HFFc6 (cell line): ENCODE measurements around the gene NTHL1. TPM values are rescaled to one million over a fixed set of nuclear protein-coding genes. Genes with fewer than 3 reads are reported as not detected.

Source experiments
- DNase-seq: peaks from one replicate; pipeline ENCODE4 v3.0.0-alpha.2; 2018
- H3K27ac Mint-ChIP-seq: 2 replicates; pipeline ENCODE4 v1.8.0; 2020; ENCODE audit warnings: mild to moderate bottlenecking, mixed read lengths
- H3K27me3 Mint-ChIP-seq: 2 replicates; pipeline ENCODE4 v1.8.0; 2021; ENCODE audit warnings: mild to moderate bottlenecking, moderate library complexity, mixed read lengths; ENCODE audit not compliant: insufficient read depth
- H3K36me3 Mint-ChIP-seq: 2 replicates; pipeline ENCODE4 v1.8.0; 2021; ENCODE audit warnings: low read depth, mixed read lengths
- H3K4me1 Mint-ChIP-seq: 2 replicates; pipeline ENCODE4 v1.8.0; 2020; ENCODE audit warnings: low read depth, mixed read lengths
- H3K4me3 Mint-ChIP-seq: 2 replicates; pipeline ENCODE4 v1.8.0; 2020; ENCODE audit warnings: mild to moderate bottlenecking, moderate library complexity, mixed read lengths
- H3K9me3 Mint-ChIP-seq: 2 replicates; pipeline ENCODE4 v1.8.0; 2020; ENCODE audit warnings: mild to moderate bottlenecking, mixed read lengths
- CTCF ChIP-seq: fragments of 200-600 bp; sonication (generic); IDR thresholded peaks from 2 replicates; pipeline ENCODE4 v1.5.0; 2021; ENCODE audit warnings: antibody characterized with exemption, mild to moderate bottlenecking
- total RNA-seq, 6 experiments: library from RNA; stranded (reverse); fragmentation: NEBNext Ultra II Directional; extraction: Animal tissue kit (Norgen Biotek cat#: 25700); gene quantifications; 2 replicates in 1 of 6; 3 replicates in 5 of 6; pipeline ENCODE4 v1.2.3, GENCODE V29; 2021

NTHL1 gene
- total RNA-seq, 6 experiments from 2014 or later, result 23.7 to 31.5 (median 26.4) TPM

- no peak for DNase-seq
- no peaks in the 10 kb centered on the region; the same call in 1 of the 2 replicates for H3K27me3 Mint-ChIP-seq
- no peaks in the 10 kb centered on the region for H3K4me1 Mint-ChIP-seq
- no peaks in the 10 kb centered on the region for H3K9me3 Mint-ChIP-seq
- H3K4me3 Mint-ChIP-seq, result no peak overlapping the region
- H3K36me3 Mint-ChIP-seq, result peaks cover 4% of the 10 kb centered on the region; the same call in 1 of the 2 replicates
- no peak overlapping the region for H3K27ac Mint-ChIP-seq
- TF ChIP-seq CTCF, result no peak
Observed at GRCh38 chr16:2075631-2076030, 28.0 kb upstream of the NTHL1 start.

DNA sequence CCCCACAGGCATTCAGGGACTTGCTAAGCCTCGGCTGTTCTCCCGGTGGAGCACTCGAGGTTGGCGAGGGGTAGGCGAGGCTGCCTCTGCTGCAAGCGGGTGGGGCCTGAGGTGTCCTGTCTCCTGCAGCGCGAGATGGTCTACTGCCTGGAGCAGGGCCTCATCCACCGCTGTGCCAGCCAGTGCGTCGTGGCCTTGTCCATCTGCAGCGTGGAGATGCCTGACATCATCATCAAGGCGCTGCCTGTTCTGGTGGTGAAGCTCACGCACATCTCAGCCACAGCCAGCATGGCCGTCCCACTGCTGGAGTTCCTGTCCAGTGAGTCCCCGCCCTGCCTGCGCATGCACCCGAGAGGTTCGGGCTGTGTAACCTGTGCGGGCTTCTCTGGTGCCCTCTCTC is 26.4 kb upstream of the NTHL1 start:
- Mint-ChIP-seq H3K27me3 (no peaks in the 10 kb centered on the region; the same call in 1 of the 2 replicates), H3K4me3 (no peak overlapping the region), H3K9me3 (no peaks in the 10 kb centered on the region), H3K27ac (no peak overlapping the region), H3K4me1 (no peaks in the 10 kb centered on the region), H3K36me3 (peaks cover 9% of the 10 kb centered on the region; the same call in 1 of the 2 replicates)
- no peak for TF ChIP-seq CTCF
- DNase-seq, result no peak

DNA sequence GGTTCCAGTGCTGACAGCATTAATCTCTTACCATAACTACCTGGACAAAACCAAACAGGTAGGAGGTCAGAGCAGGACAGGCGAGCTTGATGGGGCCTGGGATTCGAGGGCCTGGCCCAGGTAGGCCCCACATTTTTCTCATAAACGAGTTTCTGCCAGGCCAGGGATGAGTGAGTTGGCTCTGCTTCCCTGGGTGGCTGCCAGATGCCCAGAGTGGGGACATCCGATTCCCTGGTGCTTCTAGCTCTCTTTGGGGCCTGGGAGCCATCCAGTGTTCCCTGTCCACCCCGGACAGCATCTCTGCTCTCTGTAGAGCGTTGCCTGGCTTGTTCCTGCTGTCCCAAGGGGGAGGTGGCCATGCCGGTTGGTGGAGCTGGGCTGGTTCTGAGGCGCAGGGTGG is 25.3 kb upstream of the NTHL1 start:
- H3K36me3 Mint-ChIP-seq, result peaks cover 19% of the 10 kb centered on the region
- H3K4me3 Mint-ChIP-seq, result no peak overlapping the region

DNA sequence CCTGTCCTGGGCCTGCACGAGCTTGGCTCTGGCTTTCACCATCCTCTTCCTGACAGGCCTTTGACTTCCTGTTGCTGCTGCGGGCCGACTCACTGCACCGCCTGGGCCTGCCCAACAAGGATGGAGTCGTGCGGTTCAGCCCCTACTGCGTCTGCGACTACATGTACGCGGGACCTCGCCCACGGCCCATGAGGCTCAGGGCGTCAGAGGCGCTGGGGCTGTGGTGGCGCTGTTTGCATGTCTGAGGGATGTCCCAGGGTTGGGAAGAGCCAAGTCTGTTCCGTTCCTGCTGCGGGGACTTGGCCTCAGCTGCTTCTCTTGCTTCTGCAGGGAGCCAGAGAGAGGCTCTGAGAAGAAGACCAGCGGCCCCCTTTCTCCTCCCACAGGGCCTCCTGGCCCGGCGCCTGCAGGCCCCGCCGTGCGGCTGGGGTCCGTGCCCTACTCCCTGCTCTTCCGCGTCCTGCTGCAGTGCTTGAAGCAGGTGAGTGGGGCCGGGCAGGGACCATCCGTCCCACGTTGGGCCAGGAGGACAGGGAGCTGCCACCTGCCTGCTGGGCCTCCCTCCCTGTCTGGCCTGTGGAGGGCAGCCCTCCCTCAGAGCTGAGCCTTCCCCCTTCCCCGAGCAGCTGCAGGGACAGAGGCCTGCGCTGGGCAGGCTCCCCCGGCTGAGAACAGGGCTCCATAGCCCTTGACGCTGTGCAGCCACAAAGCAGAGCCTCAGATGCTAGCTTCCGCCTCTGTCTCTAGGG is 24.0 kb upstream of the NTHL1 start:
- Mint-ChIP-seq H3K36me3 (peaks cover 22% of the 10 kb centered on the region), H3K9me3 (no peaks in the 10 kb centered on the region), H3K27ac (no peak overlapping the region), H3K4me1 (no peaks in the 10 kb centered on the region), H3K4me3 (no peak overlapping the region), H3K27me3 (peaks cover 2% of the 10 kb centered on the region; the same call in 1 of the 2 replicates)
- no peak for DNase-seq
- TF ChIP-seq CTCF, result no peak

More for the DNA sequence above, 25.3 kb upstream of the NTHL1 start:
- no peak overlapping the region for H3K27ac Mint-ChIP-seq
- no peaks in the 10 kb centered on the region for H3K9me3 Mint-ChIP-seq
- no peak for DNase-seq
- no peaks in the 10 kb centered on the region for H3K4me1 Mint-ChIP-seq
- no peak for TF ChIP-seq CTCF
- H3K27me3 Mint-ChIP-seq, result no peaks in the 10 kb centered on the region; the same call in 1 of the 2 replicates

DNA sequence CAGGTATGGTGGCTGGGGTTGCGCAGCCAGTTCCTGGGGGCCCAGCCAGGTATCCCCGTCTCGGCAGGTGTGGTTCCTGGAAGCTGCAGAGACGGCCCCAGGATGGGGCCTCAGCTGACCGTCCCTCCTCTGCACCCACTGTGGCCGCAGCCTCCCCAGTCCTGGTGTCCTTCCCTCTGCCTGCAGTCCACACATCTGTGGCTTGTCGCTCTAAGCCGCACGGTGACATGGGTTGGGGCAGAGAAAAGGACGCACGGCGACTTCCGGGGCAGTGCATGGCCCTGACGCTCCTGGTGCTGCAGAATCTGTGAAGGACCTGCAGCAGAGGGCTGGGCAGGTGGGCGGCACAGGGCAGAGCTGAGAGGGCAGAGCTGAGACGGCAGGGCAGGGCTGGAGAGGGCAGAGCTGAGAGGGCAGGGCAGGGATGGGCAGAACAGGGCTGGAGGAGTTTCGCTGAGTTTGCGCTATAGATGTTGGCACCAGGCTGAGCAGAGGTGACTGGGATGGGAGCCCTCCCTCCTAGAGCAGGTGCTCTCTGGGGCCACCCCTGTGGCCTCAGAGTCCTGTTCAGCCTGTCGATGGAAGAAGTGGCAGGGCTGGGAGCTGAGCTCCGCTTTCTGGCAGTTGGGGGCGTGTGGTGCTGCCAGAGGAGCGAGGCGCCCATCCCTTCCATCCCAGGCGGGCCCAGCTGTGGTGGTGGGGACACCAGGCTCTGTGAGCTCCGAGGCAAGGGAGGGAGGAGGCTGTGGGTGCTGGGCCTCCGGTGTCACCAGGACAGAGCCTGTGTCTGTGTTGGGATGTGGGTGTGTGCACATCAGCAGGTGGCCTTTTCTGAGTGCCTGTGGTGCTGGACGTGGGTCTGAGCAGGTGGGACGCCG is 23.2 kb upstream of the NTHL1 start:
- no peak for TF ChIP-seq CTCF
- Mint-ChIP-seq H3K4me1 (no peaks in the 10 kb centered on the region), H3K4me3 (no peak overlapping the region), H3K27me3 (peaks cover 3% of the 10 kb centered on the region; the same call in 1 of the 2 replicates), H3K27ac (no peak overlapping the region), H3K36me3 (peaks cover 22% of the 10 kb centered on the region), H3K9me3 (no peaks in the 10 kb centered on the region)
- DNase-seq, result no peak
